Kidney (tissue), 14 donors: ENCODE data around the gene PTPRM. TPM values are rescaled to one million over a fixed set of nuclear protein-coding genes. Genes with fewer than 3 reads are reported as not detected.

Experiments
- DNase-seq, 5 donors: peaks; one replicate each; pipeline ENCODE4 v3.0.0-alpha.2; 2013 to 2020
- FAIRE-seq: peaks from 2 replicates; lab custom pipeline; 2012; peaks lifted over from hg19 to GRCh38; lab: Jason Lieb, UNC
- H3K27ac ChIP-seq, 2 donors: one replicate each; pipeline ENCODE4 v1.7.0; 2013; ENCODE audit warnings: low read depth in 2 of 2, low read length in 2 of 2, inconsistent platforms in 1 of 2
- H3K27me3 ChIP-seq: one replicate; pipeline ENCODE4 v1.7.1; 2013; ENCODE audit warnings: low read length, inconsistent platforms; ENCODE audit not compliant: control insufficient read depth, insufficient read depth
- H3K36me3 ChIP-seq, 3 donors: one replicate each; pipeline versions ENCODE4 v1.7.0 to v1.7.1; 2013; ENCODE audit warnings: low read length in 3 of 3, control low read depth in 1 of 3, inconsistent platforms in 1 of 3; ENCODE audit not compliant: insufficient read depth in 3 of 3, control insufficient read depth in 2 of 3
- H3K4me1 ChIP-seq, 3 donors: one replicate each; pipeline versions ENCODE4 v1.7.0 to v1.7.1; 2013; ENCODE audit warnings: low read length in 3 of 3, inconsistent platforms in 1 of 3, low read depth in 1 of 3; ENCODE audit not compliant: control insufficient read depth in 2 of 3, insufficient read depth in 2 of 3
- H3K4me3 ChIP-seq, 3 donors: one replicate each; pipeline versions ENCODE4 v1.7.0 to v1.8.1; 2013; ENCODE audit warnings: low read length in 3 of 3, control low read depth in 1 of 3, inconsistent platforms in 1 of 3
- H3K9ac ChIP-seq, 3 donors: one replicate each; pipeline versions ENCODE4 v1.7.0 to v1.7.1; 2013; ENCODE audit warnings: low read length in 3 of 3, control low read depth in 1 of 3, inconsistent platforms in 1 of 3
- H3K9me3 ChIP-seq, 3 donors: one replicate each; pipeline versions ENCODE4 v1.7.0 to v1.7.1; 2013; ENCODE audit warnings: low read length in 3 of 3, control low read depth in 1 of 3, inconsistent platforms in 1 of 3; ENCODE audit not compliant: control insufficient read depth in 2 of 3, insufficient read depth in 1 of 3
- CTCF ChIP-seq: IDR thresholded peaks from 3 replicates; pipeline ENCODE4 v1.5.1; 2012; ENCODE audit warnings: mild to moderate bottlenecking, moderate library complexity, borderline replicate concordance; ENCODE audit not compliant: insufficient read depth; ENCODE audit errors: extremely low read depth
- intact Hi-C: fragments of 100-400 bp; cut with DNase I; formaldehyde crosslinking; loops from one replicate; pipeline ENCODE4 v1.11.1; 2022
- polyA plus RNA-seq: library from polyadenylated mRNA; stranded (reverse); fragments of 350-450 nt; fragmentation: Illumina TruSeq; extraction: RNeasy Lipid Tissue Mini Kit (QIAGEN cat#74804); gene quantifications from one replicate; pipeline ENCODE4 v1.2.3, GENCODE V29; 2014; ENCODE audit warnings: low read depth, low replicate concordance; ENCODE audit not compliant: insufficient read depth
- total RNA-seq: library from RNA; stranded (reverse); fragmentation: NEBNext Ultra II Directional; extraction: Animal tissue kit (Norgen Biotek cat#: 25700); gene quantifications from one replicate; pipeline ENCODE4 v1.2.1, GENCODE V29; 2021
- donor health status: control.
- donor health status: control.
- donor health status: control.
- donor health status: control.
- donor health status: control.
- donor health status: DM: yes; HTN: yes; CAD: no.
- donor health status: Normal renal cell carcinoma (clear cell type).

Gene PTPRM
- total and polyA plus RNA-seq, 2 donors from 2014 or later = 52.4 to 98.9 TPM

GRCh38 chr18:8197499-8197898 is 630.4 kb downstream of the PTPRM start:
- FAIRE-seq (no peak), DNase-seq (no peak)
- no peaks in the 10 kb centered on the region for H3K27me3 ChIP-seq
- H3K4me3 ChIP-seq = no peak overlapping the region
- H3K9me3 ChIP-seq = no peaks in the 10 kb centered on the region
- H3K9ac ChIP-seq = no peak overlapping the region
- H3K36me3 ChIP-seq = no peaks in the 10 kb centered on the region
- H3K27ac ChIP-seq = no peak overlapping the region
- H3K4me1 ChIP-seq = no peaks in the 10 kb centered on the region
- intact Hi-C loops = no loop called here
- TF ChIP-seq CTCF = no peak

GRCh38 chr18:8207996-8208395 is 640.9 kb downstream of the PTPRM start:
- intact Hi-C loops = loop anchor here (10.0 kb wide), 1 partner anchor 63 kb away; no protein-coding TSS in a partner anchor
- H3K27ac ChIP-seq = no peak overlapping the region
- no peaks in the 10 kb centered on the region for H3K4me1 ChIP-seq
- no peak for DNase-seq
- no peaks in the 10 kb centered on the region for H3K9me3 ChIP-seq
- H3K36me3 ChIP-seq = peaks cover 0 to 1% (median 0%) of the 10 kb centered on the region in 3 donors
- no peaks in the 10 kb centered on the region for H3K27me3 ChIP-seq
- no peak for TF ChIP-seq CTCF
- no peak overlapping the region for H3K9ac ChIP-seq
- H3K4me3 ChIP-seq = no peak overlapping the region
- no peak for FAIRE-seq

- TF ChIP-seq CTCF = no peak
- no peak overlapping the region for H3K27ac ChIP-seq
These were observed 641.6 kb downstream of the PTPRM start for GRCh38 chr18:8208716-8209115.

More at GRCh38 chr18:8208716-8209115, 641.6 kb downstream of the PTPRM start:
- no peak overlapping the region for H3K4me3 ChIP-seq
- H3K36me3 ChIP-seq = peaks cover 0 to 3% (median 0%) of the 10 kb centered on the region in 3 donors
- DNase-seq = no peak
- H3K4me1 ChIP-seq = no peaks in the 10 kb centered on the region
- no peak for FAIRE-seq
- H3K9me3 ChIP-seq = no peaks in the 10 kb centered on the region
- no peaks in the 10 kb centered on the region for H3K27me3 ChIP-seq
- H3K9ac ChIP-seq = no peak overlapping the region
- intact Hi-C loops = loop anchor here (10.0 kb wide), 1 partner anchor 64 kb away; no protein-coding TSS in a partner anchor
